ENCODE results near the gene ZNF891. TPM values are rescaled to one million over a fixed set of nuclear protein-coding genes. Genes with fewer than 3 reads are reported as not detected.

Gene ZNF891
- total RNA-seq, 2 donors from 2014 or later: 4.3 to 5.4 TPM

DNA sequence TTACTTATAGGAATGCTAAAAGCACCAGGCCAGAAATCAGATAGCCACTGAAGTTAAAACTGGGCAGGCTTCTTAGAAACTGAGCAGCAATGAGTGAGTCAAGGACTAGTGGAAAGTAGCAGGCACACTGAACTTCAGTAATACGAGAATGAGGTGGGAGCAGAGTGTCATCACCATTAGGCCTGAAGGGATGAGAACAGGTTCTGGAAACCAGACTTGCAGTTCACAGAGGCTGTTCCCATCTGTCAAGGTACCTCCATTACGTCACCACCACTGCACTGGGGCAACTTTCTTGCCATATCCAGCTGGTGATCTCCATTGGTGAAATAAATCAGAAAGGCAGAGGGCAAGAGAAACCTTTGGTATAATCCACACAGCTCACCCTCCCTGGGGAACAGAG lies 15.9 kb upstream of the ZNF891 start:
- peaks cover 90% of the 10 kb centered on the region for H3K9me3 ChIP-seq
- no peak overlapping the region for H3K27ac ChIP-seq
- no peak overlapping the region for H3K4me3 ChIP-seq
- peaks cover 73% of the 10 kb centered on the region for H3K36me3 ChIP-seq
- ATAC-seq (ENCODE audit: insufficient number of reproducible peaks, low FRiP score, low read depth) (no peak), DNase-seq (ENCODE audit: low spot score) (no peak)
- H3K27me3 ChIP-seq (replicated peaks; ENCODE audit: insufficient read depth): no peaks in the 10 kb centered on the region
- TF ChIP-seq, protein P1, sequence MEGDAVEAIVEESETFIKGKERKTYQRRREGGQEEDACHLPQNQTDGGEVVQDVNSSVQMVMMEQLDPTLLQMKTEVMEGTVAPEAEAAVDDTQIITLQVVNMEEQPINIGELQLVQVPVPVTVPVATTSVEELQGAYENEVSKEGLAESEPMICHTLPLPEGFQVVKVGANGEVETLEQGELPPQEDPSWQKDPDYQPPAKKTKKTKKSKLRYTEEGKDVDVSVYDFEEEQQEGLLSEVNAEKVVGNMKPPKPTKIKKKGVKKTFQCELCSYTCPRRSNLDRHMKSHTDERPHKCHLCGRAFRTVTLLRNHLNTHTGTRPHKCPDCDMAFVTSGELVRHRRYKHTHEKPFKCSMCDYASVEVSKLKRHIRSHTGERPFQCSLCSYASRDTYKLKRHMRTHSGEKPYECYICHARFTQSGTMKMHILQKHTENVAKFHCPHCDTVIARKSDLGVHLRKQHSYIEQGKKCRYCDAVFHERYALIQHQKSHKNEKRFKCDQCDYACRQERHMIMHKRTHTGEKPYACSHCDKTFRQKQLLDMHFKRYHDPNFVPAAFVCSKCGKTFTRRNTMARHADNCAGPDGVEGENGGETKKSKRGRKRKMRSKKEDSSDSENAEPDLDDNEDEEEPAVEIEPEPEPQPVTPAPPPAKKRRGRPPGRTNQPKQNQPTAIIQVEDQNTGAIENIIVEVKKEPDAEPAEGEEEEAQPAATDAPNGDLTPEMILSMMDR (IDR thresholded peaks at IDR 0.05): no peak
- no peaks in the 10 kb centered on the region for H3K4me1 ChIP-seq (ENCODE audit: control insufficient read depth in 1 of 2, low read depth in 2 of 2)

DNA sequence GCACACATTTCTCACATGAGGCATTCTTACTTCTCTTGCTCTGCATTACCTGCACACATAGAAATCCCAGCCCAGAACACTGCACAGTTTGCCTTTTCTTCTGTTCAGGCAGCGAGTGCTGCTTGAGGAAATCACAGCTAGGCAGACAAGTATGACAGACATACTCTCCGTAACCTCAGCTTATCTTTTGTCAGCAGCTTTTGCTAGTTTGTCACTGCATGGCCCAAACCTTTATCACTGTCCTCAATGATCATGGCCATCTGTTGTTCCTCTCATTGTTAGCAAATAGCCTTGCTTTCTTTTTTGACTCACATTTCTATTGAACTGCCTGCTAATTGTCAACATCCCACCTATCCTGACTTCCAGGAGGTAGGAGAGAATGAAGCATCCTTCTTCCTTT lies 5.7 kb upstream of the ZNF891 start:
- Histone ChIP-seq H3K36me3 (peaks cover 52% of the 10 kb centered on the region), H3K27me3 (replicated peaks; ENCODE audit: insufficient read depth) (no peaks in the 10 kb centered on the region), H3K27ac (no peak overlapping the region), H3K4me3 (no peak overlapping the region), H3K4me1 (ENCODE audit: control insufficient read depth in 1 of 2, low read depth in 2 of 2) (peaks cover 0 to 6% of the 10 kb centered on the region in 2 donors), H3K9me3 (peaks cover 84% of the 10 kb centered on the region)
- DNase-seq (ENCODE audit: low spot score) (no peak), ATAC-seq (ENCODE audit: insufficient number of reproducible peaks, low FRiP score, low read depth) (no peak)
- TF ChIP-seq, protein P1 (IDR thresholded peaks at IDR 0.05): no peak

DNA sequence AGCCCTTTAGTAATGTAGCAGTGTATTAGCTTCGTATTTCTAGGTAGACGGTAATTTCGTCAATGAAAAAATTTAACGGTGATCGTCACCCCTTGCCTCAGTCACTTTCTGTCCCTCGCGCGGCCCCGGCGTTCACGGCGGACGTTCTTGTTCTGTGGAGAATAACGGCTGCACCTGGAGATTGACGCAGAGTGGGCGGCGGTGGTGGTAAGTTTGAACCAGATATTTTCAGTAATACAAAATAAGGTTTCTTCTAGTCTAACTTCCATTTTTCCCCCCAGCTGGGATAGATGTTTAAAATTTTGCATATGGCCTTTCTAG lies 694 bp upstream of the ZNF891 start:
- TF ChIP-seq, protein P1 (IDR thresholded peaks at IDR 0.05): no peak
- Histone ChIP-seq H3K27ac (peak overlapping the region; percentile 86 to 94), H3K27me3 (replicated peaks; ENCODE audit: insufficient read depth) (no peaks in the 10 kb centered on the region), H3K9me3 (peaks cover 70% of the 10 kb centered on the region), H3K36me3 (peaks cover 18% of the 10 kb centered on the region), H3K4me1 (ENCODE audit: control insufficient read depth in 1 of 2, low read depth in 2 of 2) (peaks cover 6 to 8% of the 10 kb centered on the region in 2 donors), H3K4me3 (peak overlapping the region; percentile 93)
- peak; percentile 6 for ATAC-seq (ENCODE audit: insufficient number of reproducible peaks, low FRiP score, low read depth)
- no peak for DNase-seq (ENCODE audit: low spot score)

DNA sequence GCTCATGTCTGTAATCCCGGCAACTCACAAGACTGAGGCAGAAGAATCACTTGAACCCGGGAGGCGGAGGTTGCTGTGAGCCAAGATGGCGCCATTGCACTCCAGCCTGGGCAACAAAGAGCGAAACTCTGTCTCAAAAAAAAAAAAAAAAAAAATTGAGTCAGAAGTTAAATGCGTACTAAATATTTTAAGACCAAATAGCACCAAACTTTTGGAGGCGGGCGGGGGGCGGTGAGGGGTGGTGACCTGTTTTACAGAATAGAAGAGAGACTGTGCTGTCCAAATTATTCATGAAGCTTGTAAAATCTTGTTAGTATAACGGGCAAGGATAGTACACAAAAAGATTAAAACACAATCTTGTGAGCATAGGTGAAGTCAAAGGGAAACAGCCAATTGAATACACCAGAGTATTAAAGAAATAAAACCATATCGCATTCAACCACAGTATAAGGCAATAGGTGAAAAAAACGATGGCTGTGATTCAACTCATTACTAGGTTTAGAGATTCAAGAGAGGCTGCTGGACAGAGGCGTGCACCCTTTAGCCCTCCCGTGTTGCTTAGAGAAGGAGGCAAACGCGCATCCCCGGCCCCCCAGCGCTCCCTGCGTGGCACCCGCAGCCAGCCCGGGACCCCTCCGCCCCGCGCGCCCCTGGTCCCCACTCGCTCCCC lies 571 bp downstream of the ZNF891 start:
- peaks cover 69% of the 10 kb centered on the region for H3K9me3 ChIP-seq
- H3K4me1 ChIP-seq (ENCODE audit: control insufficient read depth in 1 of 2, low read depth in 2 of 2): peaks cover 6 to 8% of the 10 kb centered on the region in 2 donors
- TF ChIP-seq, protein P1 (IDR thresholded peaks at IDR 0.05): no peak
- H3K27ac ChIP-seq: peak overlapping the region; percentile 86 to 94
- ATAC-seq (ENCODE audit: insufficient number of reproducible peaks, low FRiP score, low read depth) (no peak), DNase-seq (ENCODE audit: low spot score) (no peak)
- peaks cover 16% of the 10 kb centered on the region for H3K36me3 ChIP-seq
- peak overlapping the region; percentile 93 for H3K4me3 ChIP-seq
- H3K27me3 ChIP-seq (replicated peaks; ENCODE audit: insufficient read depth): no peaks in the 10 kb centered on the region

DNA sequence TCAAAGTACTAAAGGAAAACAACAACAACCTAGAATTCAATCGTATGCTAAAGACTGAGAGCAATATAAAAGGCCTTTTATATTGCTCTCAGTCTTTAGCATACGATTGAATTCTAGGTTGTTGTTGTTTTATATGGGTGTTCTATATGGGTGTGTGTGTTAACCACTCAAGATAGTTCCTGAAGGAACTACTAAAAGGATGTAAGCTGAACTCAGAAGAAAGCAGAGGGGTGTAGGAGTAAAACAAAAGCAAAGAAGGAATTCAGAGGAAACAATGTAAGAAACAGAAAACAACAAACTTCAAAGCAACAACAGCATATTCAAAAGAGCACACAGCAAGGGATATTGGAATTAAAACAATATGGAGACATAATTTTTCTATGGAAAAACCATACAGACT lies 5.4 kb downstream of the ZNF891 start:
- Histone ChIP-seq H3K9me3 (peaks cover 95% of the 10 kb centered on the region), H3K27me3 (replicated peaks; ENCODE audit: insufficient read depth) (no peaks in the 10 kb centered on the region), H3K27ac (no peak overlapping the region)

More for the DNA sequence above, 5.4 kb downstream of the ZNF891 start:
- no peak overlapping the region for H3K4me3 ChIP-seq
- H3K36me3 ChIP-seq: peaks cover 50% of the 10 kb centered on the region
- DNase-seq (ENCODE audit: low spot score) (no peak), ATAC-seq (ENCODE audit: insufficient number of reproducible peaks, low FRiP score, low read depth) (no peak)
- H3K4me1 ChIP-seq (ENCODE audit: control insufficient read depth in 1 of 2, low read depth in 2 of 2): peaks cover 0 to 7% of the 10 kb centered on the region in 2 donors
- TF ChIP-seq, protein P1 (IDR thresholded peaks at IDR 0.05): no peak
